Frontal cortex (tissue), 4 donors: ENCODE measurements around the gene METTL21C. TPM values are rescaled to one million over a fixed set of nuclear protein-coding genes. Genes with fewer than 3 reads are reported as not detected.

Source experiments
- DNase-seq, 2 donors: peaks; one replicate each; pipeline ENCODE4 v3.0.0; 2012; ENCODE audit warnings: low spot score in 2 of 2
- FAIRE-seq: peaks from 2 replicates; lab custom pipeline; 2012; peaks lifted over from hg19 to GRCh38; lab: Jason Lieb, UNC
- total RNA-seq: library from RNA; depleted of rRNA; stranded (reverse); fragments of >200 nt; gene quantifications from one replicate; pipeline ENCODE4 v1.2.3, GENCODE V29; 2014
- donor health status: control.
- donor health status: control.
- donor health status: control.

The METTL21C gene
- total RNA-seq, 1 donor from 2014 or later = 0.41 TPM

DNA sequence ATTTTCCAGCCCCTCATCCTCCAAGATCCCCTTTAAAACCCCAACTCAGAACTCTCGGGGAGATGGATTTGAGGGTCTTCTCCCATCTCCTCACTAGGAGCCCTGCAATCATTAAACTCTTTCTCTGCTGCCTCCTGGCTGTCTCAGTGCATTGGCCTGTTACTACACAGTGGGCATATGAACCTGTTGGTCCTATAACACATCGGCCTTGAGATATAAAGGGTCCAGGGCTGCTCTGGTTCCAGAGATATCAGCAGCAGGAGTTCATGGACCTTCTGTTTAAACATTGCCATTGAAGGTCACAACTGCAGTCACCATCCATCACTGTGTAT is 3.8 kb upstream of the METTL21C start:
- DNase-seq (no peak), FAIRE-seq (no peak)

GRCh38 chr13:102697929-102698648 is 3.2 kb upstream of the METTL21C start:
- FAIRE-seq = no peak
- DNase-seq = no peak

DNA sequence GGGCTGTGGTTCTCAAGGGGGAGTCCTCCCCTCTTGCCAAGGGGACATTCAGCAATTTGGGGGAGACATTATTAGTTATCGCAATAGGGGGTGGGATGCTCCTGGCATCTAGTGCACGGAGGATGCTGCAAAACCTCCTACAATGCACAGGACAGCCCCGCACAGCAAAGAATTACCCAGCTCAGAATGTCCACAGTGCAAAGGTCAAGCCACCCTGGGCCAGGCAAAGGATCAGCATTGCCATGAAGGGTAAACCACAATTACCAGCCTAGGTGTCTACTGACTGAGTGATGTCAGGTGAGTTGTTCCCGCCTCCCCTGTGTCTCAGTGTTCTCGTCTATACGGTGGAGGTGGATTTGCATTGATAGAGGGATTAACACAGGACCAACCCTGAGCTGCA is 2.4 kb upstream of the METTL21C start:
- DNase-seq (no peak), FAIRE-seq (no peak)

DNA sequence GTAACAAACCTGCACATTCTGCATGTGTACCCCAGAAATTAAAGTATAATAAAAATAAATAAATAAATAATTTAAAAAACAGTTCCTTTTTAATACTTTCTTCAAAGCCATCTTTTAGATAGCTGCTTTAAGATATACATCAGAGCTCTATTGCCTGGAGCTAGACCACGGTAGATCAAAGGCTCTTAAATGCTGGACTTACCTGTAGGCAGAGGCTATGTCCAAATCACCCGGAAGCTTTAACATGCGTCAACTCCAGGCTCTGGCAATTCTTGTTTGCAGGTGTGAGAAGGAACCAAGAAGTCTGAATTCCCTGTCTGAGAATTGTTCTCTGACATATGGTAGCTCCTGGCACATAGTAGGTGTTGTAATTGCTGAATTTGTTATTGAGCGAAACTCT is 1.6 kb upstream of the METTL21C start:
- DNase-seq (no peak), FAIRE-seq (no peak)

- DNase-seq = no peak
- no peak for FAIRE-seq
Observed at GRCh38 chr13:102693776-102694175, 1.1 kb downstream of the METTL21C start.

DNA sequence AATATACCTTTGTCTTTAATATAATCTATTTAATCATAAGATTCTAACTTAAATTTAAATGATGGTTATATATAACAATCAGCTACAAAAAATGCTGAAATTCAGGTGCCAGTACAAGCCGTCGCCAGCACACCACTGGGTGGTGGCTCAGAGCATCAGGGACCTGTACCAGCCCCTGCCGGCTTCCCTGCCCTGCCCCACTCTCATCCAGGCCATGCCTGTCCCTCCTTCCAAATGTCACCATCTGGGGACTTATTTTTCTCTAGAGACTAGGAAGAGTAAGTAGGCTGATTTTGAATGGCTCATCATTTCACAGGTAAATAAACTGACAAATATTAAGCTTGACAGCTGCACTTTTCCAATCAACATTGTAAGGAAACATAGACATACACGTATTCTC is 1.6 kb downstream of the METTL21C start:
- FAIRE-seq = no peak
- DNase-seq = no peak

DNA sequence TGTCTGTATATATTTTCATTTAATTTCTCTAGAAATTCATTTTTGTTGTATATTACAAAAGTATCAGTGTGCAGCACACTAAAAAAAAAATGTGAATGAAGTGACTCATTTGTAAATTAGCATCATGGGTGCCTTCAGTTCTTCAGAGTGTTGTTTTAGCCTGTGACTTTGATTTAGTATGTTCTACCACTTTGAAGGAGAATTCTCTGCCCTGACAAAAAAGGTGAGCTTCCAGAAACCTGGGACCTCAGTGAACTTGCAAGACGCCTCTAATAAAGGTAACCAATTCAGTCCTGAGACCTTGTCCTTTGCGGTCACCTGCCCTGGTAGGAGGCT is 2.4 kb downstream of the METTL21C start:
- FAIRE-seq (no peak), DNase-seq (no peak)

DNA sequence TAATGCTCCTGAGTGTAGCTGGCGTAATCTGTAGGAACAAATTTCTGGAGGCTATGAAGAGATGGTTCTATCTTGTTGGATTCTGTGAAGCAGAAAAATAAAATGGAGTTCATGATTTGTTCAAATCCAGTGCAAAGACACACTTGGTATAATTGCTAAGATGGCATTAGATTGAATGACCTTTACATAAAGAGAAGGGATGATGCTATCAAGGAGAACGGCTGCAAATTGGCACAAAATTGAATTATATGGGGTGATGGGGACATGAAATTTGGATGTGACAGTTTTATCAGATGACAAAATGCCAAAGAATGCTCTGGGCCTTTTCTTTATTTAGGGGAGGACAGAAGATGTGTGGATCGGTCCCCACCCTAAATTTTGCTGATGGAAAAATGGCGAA is 4.0 kb downstream of the METTL21C start:
- DNase-seq (no peak), FAIRE-seq (no peak)

GRCh38 chr13:102688306-102688973 is 6.4 kb downstream of the METTL21C start:
- DNase-seq = no peak
- no peak for FAIRE-seq

DNA sequence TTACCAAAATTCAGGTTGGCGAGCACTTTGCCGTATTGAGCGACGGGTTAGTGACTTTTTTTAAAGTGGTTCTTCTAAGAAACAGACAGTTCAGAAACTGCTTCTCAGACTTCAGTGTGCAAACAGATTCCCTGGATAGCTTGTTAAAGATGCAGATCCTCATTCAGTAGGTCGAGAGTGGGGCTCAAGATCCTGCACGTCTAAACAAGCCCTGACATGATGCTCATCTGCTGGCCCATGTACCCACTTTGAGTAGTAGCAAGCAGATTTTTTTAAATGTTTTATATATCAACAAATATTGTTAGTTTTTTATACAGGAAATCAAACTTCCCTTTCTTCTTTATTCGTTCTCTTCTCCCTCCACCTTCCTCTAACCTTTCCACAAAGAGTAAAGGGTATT is 7.3 kb downstream of the METTL21C start:
- DNase-seq (no peak), FAIRE-seq (no peak)

- DNase-seq = no peak
- no peak for FAIRE-seq
Observed at GRCh38 chr13:102686024-102686423, 8.8 kb downstream of the METTL21C start.

DNA sequence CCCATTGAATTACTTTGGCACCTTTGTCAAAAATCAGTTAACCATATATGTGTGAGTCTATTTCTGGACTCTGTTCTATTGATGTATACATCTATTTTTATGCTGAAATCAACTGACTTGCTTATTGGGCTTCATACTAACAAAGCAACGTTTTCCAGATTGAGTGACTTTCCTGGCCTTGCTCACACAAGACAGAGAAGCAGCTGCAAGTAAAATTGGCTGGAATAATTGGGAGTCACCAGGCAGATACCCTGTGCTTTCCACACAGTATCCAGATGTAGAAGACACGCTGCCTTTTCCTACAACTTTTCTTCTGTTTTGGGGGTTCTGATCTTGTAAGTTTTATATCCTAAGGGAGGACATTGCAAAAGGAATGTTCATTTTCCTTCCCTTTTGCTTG is 11.2 kb downstream of the METTL21C start:
- no peak for FAIRE-seq
- DNase-seq = no peak

DNA sequence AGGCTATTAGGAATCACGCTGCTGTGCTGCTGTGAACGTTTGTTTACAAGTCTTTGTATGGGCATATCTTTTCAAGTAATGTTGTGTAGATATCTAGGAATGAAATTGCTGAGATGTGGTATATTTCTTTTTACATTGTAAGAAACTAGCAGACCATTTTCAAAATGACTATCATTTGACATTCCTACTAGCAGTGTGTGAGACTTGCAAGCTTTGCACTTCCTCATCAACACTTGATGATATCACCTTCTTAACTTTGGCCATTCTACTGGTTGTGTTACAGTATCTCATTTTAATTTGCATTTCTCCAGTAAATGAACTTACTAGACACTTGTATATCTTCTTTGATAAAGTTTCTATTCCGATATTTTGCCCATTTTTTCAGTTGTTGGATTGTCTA is 12.1 kb downstream of the METTL21C start:
- FAIRE-seq (no peak), DNase-seq (no peak)

GRCh38 chr13:102682211-102682610 is 12.6 kb downstream of the METTL21C start:
- FAIRE-seq (no peak), DNase-seq (no peak)

- DNase-seq (no peak), FAIRE-seq (no peak)
Observed at GRCh38 chr13:102680842-102681740, 13.8 kb downstream of the METTL21C start.

- no peak for FAIRE-seq
- no peak for DNase-seq
Observed at GRCh38 chr13:102680133-102680717, 14.6 kb downstream of the METTL21C start.

GRCh38 chr13:102679449-102680132 is 15.3 kb downstream of the METTL21C start:
- DNase-seq (no peak), FAIRE-seq (no peak)

DNA sequence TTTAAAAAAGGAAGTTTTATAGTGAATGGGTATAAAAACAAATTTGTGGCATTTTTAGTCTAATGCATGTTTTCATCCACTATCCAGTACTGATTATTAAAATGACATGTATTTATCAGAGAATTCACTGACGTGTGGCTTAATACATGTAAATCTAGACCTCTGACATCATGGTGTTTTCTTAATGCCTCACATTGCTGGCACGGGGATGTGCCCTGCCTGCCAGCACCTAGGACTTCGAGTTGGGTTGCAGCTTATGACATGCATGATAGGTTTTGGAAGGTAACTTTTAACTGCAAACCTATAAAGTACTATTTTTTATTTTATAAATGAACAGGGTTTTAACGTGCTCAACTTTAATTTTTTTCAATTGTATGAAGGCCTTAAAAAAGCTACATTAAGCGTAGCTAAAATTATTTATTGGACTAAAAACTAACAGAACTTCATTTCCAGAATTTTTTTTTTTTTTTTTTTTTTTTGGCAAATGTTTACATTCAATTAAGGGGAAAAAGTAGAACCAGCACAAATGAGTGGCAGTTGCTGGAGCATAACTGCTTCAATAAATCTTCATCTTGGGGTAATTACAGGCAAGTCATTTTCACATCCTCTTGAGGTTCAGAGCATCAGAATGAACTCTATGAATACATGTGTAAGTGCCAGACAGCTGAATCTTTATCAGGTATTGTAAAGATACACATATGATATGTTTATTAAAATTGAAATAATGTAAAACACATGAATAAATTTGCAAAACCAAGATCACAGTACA is 16.3 kb downstream of the METTL21C start:
- DNase-seq (no peak), FAIRE-seq (no peak)

DNA sequence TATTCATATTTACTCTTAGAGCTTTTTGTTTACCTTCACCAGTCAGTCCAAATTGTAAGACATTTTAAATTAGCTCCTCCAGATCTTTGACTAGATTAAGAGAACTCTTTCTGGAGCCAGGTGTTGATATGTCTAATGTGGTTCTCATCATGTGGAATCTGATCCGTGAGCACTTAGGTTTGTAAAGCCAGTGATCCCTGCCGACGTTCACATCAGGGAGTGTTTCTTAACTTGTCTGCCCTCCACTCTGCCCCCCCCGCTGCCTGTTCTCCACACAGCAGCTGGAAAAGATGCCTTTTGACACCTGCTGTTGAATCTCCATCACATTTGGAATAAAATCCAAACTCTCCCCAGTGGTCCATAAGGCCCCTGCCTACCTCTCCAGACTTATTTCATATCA is 17.7 kb downstream of the METTL21C start:
- FAIRE-seq = no peak
- DNase-seq = no peak
